Testis (tissue), 3 donors: ENCODE measurements around the gene RPLP2. TPM values are rescaled to one million over a fixed set of nuclear protein-coding genes. Genes with fewer than 3 reads are reported as not detected.

Experiments used
- DNase-seq: peaks from one replicate; pipeline ENCODE4 v3.0.0-alpha.2; 2019
- H3K27ac ChIP-seq, 2 donors: fragments of 200-600 bp; sonication (generic); one replicate each; pipeline ENCODE4 v1.5.1; 2019
- H3K27me3 ChIP-seq: fragments of 200-600 bp; sonication (generic); one replicate; pipeline ENCODE4 v1.5.1; 2019
- H3K36me3 ChIP-seq: fragments of 200-600 bp; sonication (generic); one replicate; pipeline ENCODE4 v1.5.1; 2017; ENCODE audit warnings: low read depth; ENCODE audit errors: missing control alignments
- H3K4me1 ChIP-seq: fragments of 200-600 bp; sonication (generic); one replicate; pipeline ENCODE4 v1.5.1; 2019
- H3K4me3 ChIP-seq, 2 donors: fragments of 200-600 bp; sonication (generic); one replicate each; pipeline ENCODE4 v1.5.1; 2017 to 2019
- H3K9me3 ChIP-seq: fragments of 200-600 bp; sonication (generic); one replicate; pipeline ENCODE4 v1.5.1; 2017
- POLR2A ChIP-seq: fragments of 450-650 bp; IDR thresholded peaks from one replicate; pipeline ENCODE4 v1.6.1; 2017; ENCODE audit warnings: antibody characterized with exemption, mild to moderate bottlenecking, moderate library complexity
- WGBS, 2 donors: methylation state at CpG; one replicate each; pipeline ENCODE4 v1.1.5; 2018; 5-methylcytosine and 5-hydroxymethylcytosine counted together
- intact Hi-C: fragments of 100-400 bp; cut with DNase I; formaldehyde crosslinking; loops from one replicate; pipeline ENCODE4 v1.15.1; 2023; ENCODE audit warnings: low total_unique reads
- polyA plus RNA-seq: library from polyadenylated mRNA; stranded (reverse); fragments of 350-450 nt; fragmentation: Illumina TruSeq; extraction: RNeasy Lipid Tissue Mini Kit (QIAGEN cat#74804); gene quantifications from one replicate; pipeline ENCODE4 v1.2.3, GENCODE V29; 2014; ENCODE audit warnings: low read depth, low replicate concordance; ENCODE audit not compliant: insufficient read depth
- small RNA-seq, 2 donors: library from RNA; depleted of rRNA; stranded (forward); fragments of <200 nt; gene quantifications; one replicate each; pipeline ENCODE3, GENCODE V24; 2016
- total RNA-seq, 2 donors: library from RNA; depleted of rRNA; stranded (reverse); fragments of >200 nt; gene quantifications; one replicate each; pipeline ENCODE4 v1.2.3, GENCODE V29; 2016
- TF ChIP-seq, protein P1 (sequence below), 3 experiments: fragments of 450-650 bp in 2 of 3; fragments of 200-600 bp in 1 of 3; sonication (generic) in 1 of 3; IDR thresholded peaks; one replicate each; pipeline ENCODE4 v1.5.1; 2016 to 2019; ENCODE audit warnings: antibody characterized with exemption in 3 of 3, mild to moderate bottlenecking in 2 of 3, moderate library complexity in 1 of 3

RPLP2 gene
- total and polyA plus RNA-seq, 3 donors from 2014 or later, result 193 to 943 (median 864) TPM

DNA sequence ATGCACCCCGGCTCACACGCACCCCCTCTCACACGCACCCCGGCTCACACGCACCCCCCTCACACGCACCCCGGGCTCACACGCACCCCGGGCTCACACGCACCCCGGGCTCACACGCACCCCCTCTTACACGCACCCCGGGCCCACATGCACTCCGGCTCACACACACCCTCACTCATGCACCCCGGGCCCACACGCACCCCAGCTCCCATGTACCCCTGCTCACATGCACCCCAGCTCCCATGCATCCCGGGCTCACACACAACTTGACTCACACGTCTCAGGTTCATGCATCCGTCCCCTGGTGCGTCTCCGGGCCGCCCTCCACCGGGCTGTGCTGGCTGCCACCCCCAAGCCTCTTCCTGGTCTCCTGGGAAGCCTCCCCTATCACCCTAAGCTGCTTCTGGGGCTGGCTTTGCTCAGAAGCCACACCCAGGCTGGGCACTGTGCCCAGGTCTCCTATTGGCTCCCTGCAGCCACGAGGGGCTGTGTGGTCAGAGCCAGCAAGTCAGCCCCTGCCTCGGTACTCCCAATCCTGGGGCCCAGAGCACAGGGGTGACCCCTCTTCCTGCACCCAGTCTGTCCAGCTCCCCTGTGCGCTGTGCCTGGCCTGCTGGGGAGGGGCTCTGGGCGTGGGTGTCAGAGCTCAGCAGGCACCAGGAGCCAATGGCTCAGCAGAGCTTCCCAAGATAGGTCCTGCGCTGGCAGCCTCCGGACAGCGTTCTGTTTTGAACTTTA, 49.8 kb downstream of the RPLP2 start:
- Histone ChIP-seq H3K4me3 (no peak overlapping the region), H3K36me3 (no peaks in the 10 kb centered on the region), H3K27me3 (no peaks in the 10 kb centered on the region), H3K27ac (peak overlapping the region in 1 of 2 donors; percentile 43), H3K9me3 (no peaks in the 10 kb centered on the region), H3K4me1 (peaks cover 10% of the 10 kb centered on the region)
- no peak for TF ChIP-seq POLR2A
- 40 to 45% methylated on average over 8 to 23 of the region's 31 CpGs for WGBS, 2 donors
- peak; percentile 84 for DNase-seq
- intact Hi-C loops, result no loop called here

DNA sequence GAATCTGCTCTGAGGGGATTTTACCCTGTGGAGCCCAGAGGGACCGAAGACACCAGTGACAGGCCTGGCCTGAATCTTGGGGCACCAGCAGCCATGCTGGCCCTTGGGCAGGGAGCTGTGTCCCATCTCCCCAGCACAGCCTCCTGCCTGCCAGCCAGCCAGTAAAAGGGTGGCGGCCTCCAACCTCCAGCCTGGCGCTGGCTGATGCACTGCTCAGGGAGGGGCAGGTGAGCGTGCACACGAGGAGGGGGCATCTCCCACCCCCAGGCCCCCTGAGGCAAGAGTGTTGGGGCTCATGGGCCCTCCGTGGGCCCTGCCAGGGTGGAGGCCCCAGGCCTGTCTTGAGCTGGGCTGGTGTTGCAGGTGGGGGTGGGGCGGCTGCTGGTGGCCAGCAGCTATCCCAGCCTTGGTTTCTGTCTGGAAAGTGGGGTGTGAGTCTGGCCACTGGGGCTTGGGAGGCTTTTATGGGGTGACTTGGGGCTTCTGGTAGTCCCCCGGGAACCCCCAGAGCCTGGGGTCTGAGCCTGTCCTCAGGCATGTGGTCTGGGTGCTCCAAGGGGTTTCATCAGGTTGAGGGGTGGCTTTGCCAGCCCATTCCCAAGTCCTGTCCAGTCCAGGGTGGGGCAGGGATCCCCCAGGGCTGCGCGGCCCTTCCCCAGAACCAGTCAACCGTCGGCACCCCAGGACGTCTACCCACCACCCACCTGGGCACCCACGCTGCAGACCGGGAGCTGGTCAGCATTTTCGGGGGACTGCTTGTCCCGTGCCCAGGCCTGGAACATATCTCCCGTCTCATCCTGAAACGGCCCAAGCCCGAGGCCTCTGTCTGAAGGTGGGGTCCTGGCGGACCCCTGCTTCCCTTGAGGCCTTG, 50.7 kb downstream of the RPLP2 start:
- H3K27ac ChIP-seq, result peak overlapping the region in 1 of 2 donors; percentile 43

DNA sequence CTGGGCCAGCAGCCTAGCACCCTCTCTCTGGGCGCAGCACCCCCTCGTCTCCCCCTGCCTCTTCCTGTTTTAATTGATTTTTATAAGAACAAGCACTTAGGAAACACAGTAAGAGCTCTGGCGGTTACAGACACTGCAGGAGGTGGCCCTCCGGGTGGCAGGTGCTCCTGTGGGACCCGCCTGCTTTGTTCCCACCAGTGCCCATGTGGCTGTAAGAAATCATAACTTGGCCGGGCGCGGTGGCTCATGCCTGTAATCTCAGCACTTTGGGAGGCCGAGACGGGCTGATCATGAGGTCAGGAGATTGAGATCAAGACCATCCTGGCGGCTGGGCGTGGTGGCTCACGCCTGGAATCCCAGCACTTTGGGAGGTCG, 51.3 kb downstream of the RPLP2 start:
- intact Hi-C loops, result no loop called here
- Histone ChIP-seq H3K27me3 (no peaks in the 10 kb centered on the region), H3K4me1 (peaks cover 10% of the 10 kb centered on the region), H3K4me3 (no peak overlapping the region), H3K9me3 (no peaks in the 10 kb centered on the region), H3K27ac (no peak overlapping the region), H3K36me3 (no peaks in the 10 kb centered on the region)
- TF ChIP-seq, protein P1, sequence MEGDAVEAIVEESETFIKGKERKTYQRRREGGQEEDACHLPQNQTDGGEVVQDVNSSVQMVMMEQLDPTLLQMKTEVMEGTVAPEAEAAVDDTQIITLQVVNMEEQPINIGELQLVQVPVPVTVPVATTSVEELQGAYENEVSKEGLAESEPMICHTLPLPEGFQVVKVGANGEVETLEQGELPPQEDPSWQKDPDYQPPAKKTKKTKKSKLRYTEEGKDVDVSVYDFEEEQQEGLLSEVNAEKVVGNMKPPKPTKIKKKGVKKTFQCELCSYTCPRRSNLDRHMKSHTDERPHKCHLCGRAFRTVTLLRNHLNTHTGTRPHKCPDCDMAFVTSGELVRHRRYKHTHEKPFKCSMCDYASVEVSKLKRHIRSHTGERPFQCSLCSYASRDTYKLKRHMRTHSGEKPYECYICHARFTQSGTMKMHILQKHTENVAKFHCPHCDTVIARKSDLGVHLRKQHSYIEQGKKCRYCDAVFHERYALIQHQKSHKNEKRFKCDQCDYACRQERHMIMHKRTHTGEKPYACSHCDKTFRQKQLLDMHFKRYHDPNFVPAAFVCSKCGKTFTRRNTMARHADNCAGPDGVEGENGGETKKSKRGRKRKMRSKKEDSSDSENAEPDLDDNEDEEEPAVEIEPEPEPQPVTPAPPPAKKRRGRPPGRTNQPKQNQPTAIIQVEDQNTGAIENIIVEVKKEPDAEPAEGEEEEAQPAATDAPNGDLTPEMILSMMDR (IDR thresholded peaks at IDR 0.05), result no peak
- TF ChIP-seq POLR2A, result no peak
- no peak for DNase-seq
- WGBS, 2 donors, result 94 to 96% methylated on average over 12 to 14 of the region's 14 CpGs

More for the DNA sequence above, 50.7 kb downstream of the RPLP2 start:
- intact Hi-C loops, result no loop called here
- H3K9me3 ChIP-seq, result no peaks in the 10 kb centered on the region
- WGBS, 2 donors, result 88 to 89% methylated on average over 13 to 20 of the region's 21 CpGs
- H3K4me1 ChIP-seq, result peaks cover 10% of the 10 kb centered on the region
- no peak for DNase-seq
- no peaks in the 10 kb centered on the region for H3K27me3 ChIP-seq
- no peak overlapping the region for H3K4me3 ChIP-seq
- TF ChIP-seq, protein P1 (IDR thresholded peaks at IDR 0.05), result no peak
- TF ChIP-seq POLR2A, result no peak
- H3K36me3 ChIP-seq, result no peaks in the 10 kb centered on the region

DNA sequence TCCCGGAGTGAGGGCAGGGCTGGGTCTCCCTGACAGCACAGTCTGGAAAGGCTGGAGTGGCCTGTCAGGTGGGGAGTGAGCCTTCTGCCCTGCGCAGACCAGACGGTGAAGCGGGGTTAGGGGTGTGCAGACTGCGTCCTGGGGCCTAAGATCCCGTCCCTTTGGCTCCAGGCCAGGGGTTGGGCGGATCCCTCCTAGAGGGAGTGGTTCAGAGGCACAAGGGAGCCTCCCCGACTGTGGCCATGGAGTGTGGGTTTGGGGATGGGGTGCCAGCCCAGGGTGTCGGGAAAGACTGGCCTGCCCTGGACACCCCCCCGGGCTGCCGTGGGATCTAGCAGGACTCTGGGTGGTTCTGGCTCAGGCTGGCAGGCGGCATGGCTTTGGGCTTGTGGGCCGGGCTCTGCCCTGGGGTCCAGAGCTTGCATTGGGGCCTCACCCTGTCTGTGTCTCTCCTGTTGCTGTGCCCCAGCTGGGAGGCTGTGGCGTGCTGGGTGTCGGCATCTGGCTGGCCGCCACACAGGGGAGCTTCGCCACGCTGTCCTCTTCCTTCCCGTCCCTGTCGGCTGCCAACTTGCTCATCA, 52.4 kb downstream of the RPLP2 start:
- no peaks in the 10 kb centered on the region for H3K27me3 ChIP-seq
- H3K4me3 ChIP-seq, result no peak overlapping the region
- no peaks in the 10 kb centered on the region for H3K9me3 ChIP-seq
- no peak for DNase-seq
- no peak overlapping the region for H3K27ac ChIP-seq
- peaks cover 10% of the 10 kb centered on the region for H3K4me1 ChIP-seq
- 76 to 83% methylated on average over 4 to 20 of the region's 20 CpGs for WGBS, 2 donors
- intact Hi-C loops, result no loop called here
- no peaks in the 10 kb centered on the region for H3K36me3 ChIP-seq
- no peak for TF ChIP-seq POLR2A
- TF ChIP-seq, protein P1 (IDR thresholded peaks at IDR 0.05), result no peak

Small RNAs within 50 kb of the gene (small RNA-seq; reads per million reads assigned to genes)
- gene SNORA52, result 0 reads per million in 2 donors

Other genes starting within 250 kb of the RPLP2 start
- 10 to 100 TPM; 29.2 to 59.9 TPM for gene LMNTD2, start 249.2 kb upstream of the RPLP2 start, total RNA-seq
- gene LMNTD2, start 249.2 kb upstream of the RPLP2 start, polyA plus RNA-seq, result 26.1 TPM
- 10 to 100 TPM; 22.0 to 35.7 TPM for gene RASSF7, start 249.0 kb upstream of the RPLP2 start, total RNA-seq
- gene RASSF7, start 249.0 kb upstream of the RPLP2 start, polyA plus RNA-seq, result 13.2 TPM
- gene PHRF1, start 233.5 kb upstream of the RPLP2 start, total RNA-seq, result 10 to 100 TPM; 62.9 to 74.4 TPM
- 30.2 TPM for gene PHRF1, start 233.5 kb upstream of the RPLP2 start, polyA plus RNA-seq
- gene IRF7, start 194.0 kb upstream of the RPLP2 start, total RNA-seq, result 10 to 100 TPM; 13.0 to 30.1 TPM
- gene IRF7, start 194.0 kb upstream of the RPLP2 start, polyA plus RNA-seq, result 9.9 TPM
- under 1 TPM; 0.12 to 0.63 TPM for gene CDHR5, start 185.0 kb upstream of the RPLP2 start, total RNA-seq
- gene CDHR5, start 185.0 kb upstream of the RPLP2 start, polyA plus RNA-seq, result 2.3 TPM
- 1 to 10 TPM; 3.4 to 9.3 TPM for gene SCT, start 182.8 kb upstream of the RPLP2 start, total RNA-seq
- gene SCT, start 182.8 kb upstream of the RPLP2 start, polyA plus RNA-seq, result 1.5 TPM
- 1 to 10 TPM; 2.0 to 3.3 TPM for gene DRD4, start 172.7 kb upstream of the RPLP2 start, total RNA-seq
- gene DRD4, start 172.7 kb upstream of the RPLP2 start, polyA plus RNA-seq, result 1.5 TPM
- 100 to 1,000 TPM in 1 of 2 donors, 10 to 100 TPM in 1; 82.5 to 116 TPM for gene DEAF1, start 114.7 kb upstream of the RPLP2 start, total RNA-seq
- gene DEAF1, start 114.7 kb upstream of the RPLP2 start, polyA plus RNA-seq, result 47.9 TPM
- gene TMEM80, start 114.2 kb upstream of the RPLP2 start, total RNA-seq, result 10 to 100 TPM; 72.8 to 74.5 TPM
- 38.9 TPM for gene TMEM80, start 114.2 kb upstream of the RPLP2 start, polyA plus RNA-seq
- 10 to 100 TPM; 27.3 to 29.1 TPM for gene EPS8L2, start 103.7 kb upstream of the RPLP2 start, total RNA-seq
- gene EPS8L2, start 103.7 kb upstream of the RPLP2 start, polyA plus RNA-seq, result 14.3 TPM
- gene TALDO1, start 62.5 kb upstream of the RPLP2 start, total RNA-seq, result 10 to 100 TPM; 84.8 to 88.1 TPM
- gene TALDO1, start 62.5 kb upstream of the RPLP2 start, polyA plus RNA-seq, result 86.6 TPM
- gene GATD1, start 32.5 kb upstream of the RPLP2 start, total RNA-seq, result 10 to 100 TPM; 80.9 to 84.2 TPM
- 64.3 TPM for gene GATD1, start 32.5 kb upstream of the RPLP2 start, polyA plus RNA-seq
- 1 to 10 TPM; 1.0 to 2.1 TPM for gene CEND1, start 19.9 kb upstream of the RPLP2 start, total RNA-seq
- 0.50 TPM for gene CEND1, start 19.9 kb upstream of the RPLP2 start, polyA plus RNA-seq
- 10 to 100 TPM; 39.7 to 42.4 TPM for gene SLC25A22, start 11.7 kb upstream of the RPLP2 start, total RNA-seq
- gene SLC25A22, start 11.7 kb upstream of the RPLP2 start, polyA plus RNA-seq, result 25.1 TPM
- 10 to 100 TPM; 50.7 to 59.3 TPM for gene PIDD1, start 4.7 kb upstream of the RPLP2 start, total RNA-seq
- gene PIDD1, start 4.7 kb upstream of the RPLP2 start, polyA plus RNA-seq, result 17.6 TPM
- gene PNPLA2, start 8.9 kb downstream of the RPLP2 start, total RNA-seq, result 100 to 1,000 TPM in 1 of 2 donors, 10 to 100 TPM in 1; 96.7 to 108 TPM
- gene PNPLA2, start 8.9 kb downstream of the RPLP2 start, polyA plus RNA-seq, result 86.7 TPM
- 1 to 10 TPM; 6.5 to 7.4 TPM for gene CRACR2B, start 18.0 kb downstream of the RPLP2 start, total RNA-seq
- 4.9 TPM for gene CRACR2B, start 18.0 kb downstream of the RPLP2 start, polyA plus RNA-seq
- 100 to 1,000 TPM; 108 to 195 TPM for gene CD151, start 23.0 kb downstream of the RPLP2 start, total RNA-seq
- gene CD151, start 23.0 kb downstream of the RPLP2 start, polyA plus RNA-seq, result 201 TPM
- gene POLR2L, start 32.6 kb downstream of the RPLP2 start, total RNA-seq, result 10 to 100 TPM; 32.9 to 48.4 TPM
- 97.3 TPM for gene POLR2L, start 32.6 kb downstream of the RPLP2 start, polyA plus RNA-seq
- gene TSPAN4, start 32.9 kb downstream of the RPLP2 start, total RNA-seq, result 10 to 100 TPM; 49.1 to 87.0 TPM
- gene TSPAN4, start 32.9 kb downstream of the RPLP2 start, polyA plus RNA-seq, result 47.2 TPM
- 100 to 1,000 TPM; 146 to 176 TPM for gene CHID1, start 100.8 kb downstream of the RPLP2 start, total RNA-seq
- 134 TPM for gene CHID1, start 100.8 kb downstream of the RPLP2 start, polyA plus RNA-seq
- 10 to 100 TPM; 82.0 to 95.0 TPM for gene AP2A2, start 115.9 kb downstream of the RPLP2 start, total RNA-seq
- gene AP2A2, start 115.9 kb downstream of the RPLP2 start, polyA plus RNA-seq, result 106 TPM
- gene MUC6, start 226.8 kb downstream of the RPLP2 start, total RNA-seq, result under 1 TPM; 0.16 to 0.19 TPM
- 1.5 TPM for gene MUC6, start 226.8 kb downstream of the RPLP2 start, polyA plus RNA-seq